DLD1 (cell line): Measurements from ENCODE around the gene SRCAP.
"Not testable (repeated sequence)": the region's sequence is repeated elsewhere in the genome, so short reads cannot be mapped to it uniquely, and the experiment has no call there.

ENCODE experiments used
- in situ Hi-C: cut with HindIII; loops from 2 replicates; pipeline ENCODE4 v1.10.0; 2017; ENCODE audit warnings: low sequenced_read_pairs

SRCAP gene

GRCh38 chr16:30663820-30664219 is 35.2 kb upstream of the SRCAP start:
- in situ Hi-C loops: no loop called here

- in situ Hi-C loops: no loop called here
Measured at GRCh38 chr16:30664616-30665109, 34.3 kb upstream of the SRCAP start.

GRCh38 chr16:30665155-30665829 is 33.7 kb upstream of the SRCAP start:
- in situ Hi-C loops: no loop called here

GRCh38 chr16:30665830-30666190 is 33.2 kb upstream of the SRCAP start:
- in situ Hi-C loops: no loop called here

- in situ Hi-C loops: no loop called here
Measured at GRCh38 chr16:30666681-30667080, 32.3 kb upstream of the SRCAP start.

- in situ Hi-C loops: no loop called here
Measured at GRCh38 chr16:30667361-30667905, 31.5 kb upstream of the SRCAP start.

- in situ Hi-C loops: no loop called here
Measured at GRCh38 chr16:30668393-30668792, 30.6 kb upstream of the SRCAP start.

- in situ Hi-C loops: no loop called here
Measured at GRCh38 chr16:30669026-30669902, 29.7 kb upstream of the SRCAP start.

- in situ Hi-C loops: no loop called here
Measured at GRCh38 chr16:30669903-30670824, 28.8 kb upstream of the SRCAP start.

GRCh38 chr16:30675143-30675542 is 23.8 kb upstream of the SRCAP start:
- in situ Hi-C loops: no loop called here

- in situ Hi-C loops: no loop called here
Measured at GRCh38 chr16:30677931-30678585, 20.9 kb upstream of the SRCAP start.

- in situ Hi-C loops: no loop called here
Measured at GRCh38 chr16:30678586-30678970, 20.4 kb upstream of the SRCAP start.

- in situ Hi-C loops: no loop called here
Measured at GRCh38 chr16:30680326-30680725, 18.6 kb upstream of the SRCAP start.

- in situ Hi-C loops: no loop called here
Measured at GRCh38 chr16:30688701-30689100, 10.3 kb upstream of the SRCAP start.

- in situ Hi-C loops: no loop called here
Measured at GRCh38 chr16:30691907-30692306, 7.1 kb upstream of the SRCAP start.

- in situ Hi-C loops: no loop called here
Measured at GRCh38 chr16:30692396-30693064, 6.4 kb upstream of the SRCAP start.

GRCh38 chr16:30694926-30695693 is 3.9 kb upstream of the SRCAP start:
- in situ Hi-C loops: no loop called here

GRCh38 chr16:30696646-30697045 is 2.3 kb upstream of the SRCAP start:
- in situ Hi-C loops: not testable (repeated sequence)
